Measurements from ENCODE around the gene ATXN7. TPM values are rescaled to one million over a fixed set of nuclear protein-coding genes. Genes with fewer than 3 reads are reported as not detected.

ATXN7 gene
- total and polyA plus RNA-seq, 2 experiments from 2014 or later, result 3.0 to 14.4 TPM

DNA sequence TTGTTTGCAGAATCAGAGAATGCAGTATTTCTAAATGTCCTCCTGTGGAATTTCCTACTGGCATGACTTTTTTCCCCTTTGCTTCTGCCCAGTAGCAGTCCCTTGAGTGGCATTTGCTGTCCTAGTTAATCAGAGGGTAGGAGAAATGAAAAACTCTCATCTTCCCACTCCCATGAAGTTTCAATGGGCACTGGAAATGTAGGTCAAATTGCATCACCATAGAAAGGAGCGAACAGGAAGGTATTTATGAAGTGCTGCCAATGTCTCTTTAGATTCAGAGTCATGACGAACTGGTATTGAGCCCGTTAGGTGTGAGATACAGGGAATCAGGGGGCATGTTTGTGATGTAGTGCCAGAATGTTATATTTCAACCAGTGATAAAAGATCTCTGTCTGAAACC lies 23.2 kb downstream of the ATXN7 start:
- H3K4me3 ChIP-seq, result no peak overlapping the region
- H3K9me3 ChIP-seq (ENCODE audit: low read depth), result no peaks in the 10 kb centered on the region
- no peaks in the 10 kb centered on the region for H3K27me3 ChIP-seq
- no peaks in the 10 kb centered on the region for H3K9me2 ChIP-seq (replicated peaks; ENCODE audit: insufficient read depth)
- DNase-seq (ENCODE audit: low spot score), result no peak
- H3K79me2 ChIP-seq, result peaks cover 55% of the 10 kb centered on the region
- H3K4me1 ChIP-seq (ENCODE audit: insufficient read depth), result no peaks in the 10 kb centered on the region
- H3K4me2 ChIP-seq, result no peak overlapping the region
- H2AFZ ChIP-seq, result no peak overlapping the region
- H4K20me1 ChIP-seq (ENCODE audit: insufficient read depth, poor library complexity, severe bottlenecking), result no peaks in the 10 kb centered on the region
- no peak for TF ChIP-seq EZH2 (IDR thresholded peaks at IDR 0.05; ENCODE audit: borderline replicate concordance)
- no peak for TF ChIP-seq EZH2phosphoT487 (IDR thresholded peaks at IDR 0.05; ENCODE audit: low read depth, severe bottlenecking, unreplicated experiment)
- TF ChIP-seq, protein P1, sequence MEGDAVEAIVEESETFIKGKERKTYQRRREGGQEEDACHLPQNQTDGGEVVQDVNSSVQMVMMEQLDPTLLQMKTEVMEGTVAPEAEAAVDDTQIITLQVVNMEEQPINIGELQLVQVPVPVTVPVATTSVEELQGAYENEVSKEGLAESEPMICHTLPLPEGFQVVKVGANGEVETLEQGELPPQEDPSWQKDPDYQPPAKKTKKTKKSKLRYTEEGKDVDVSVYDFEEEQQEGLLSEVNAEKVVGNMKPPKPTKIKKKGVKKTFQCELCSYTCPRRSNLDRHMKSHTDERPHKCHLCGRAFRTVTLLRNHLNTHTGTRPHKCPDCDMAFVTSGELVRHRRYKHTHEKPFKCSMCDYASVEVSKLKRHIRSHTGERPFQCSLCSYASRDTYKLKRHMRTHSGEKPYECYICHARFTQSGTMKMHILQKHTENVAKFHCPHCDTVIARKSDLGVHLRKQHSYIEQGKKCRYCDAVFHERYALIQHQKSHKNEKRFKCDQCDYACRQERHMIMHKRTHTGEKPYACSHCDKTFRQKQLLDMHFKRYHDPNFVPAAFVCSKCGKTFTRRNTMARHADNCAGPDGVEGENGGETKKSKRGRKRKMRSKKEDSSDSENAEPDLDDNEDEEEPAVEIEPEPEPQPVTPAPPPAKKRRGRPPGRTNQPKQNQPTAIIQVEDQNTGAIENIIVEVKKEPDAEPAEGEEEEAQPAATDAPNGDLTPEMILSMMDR (IDR thresholded peaks at IDR 0.05; ENCODE audit: poor library complexity), result no peak
- no peaks in the 10 kb centered on the region for H3K36me3 ChIP-seq (replicated peaks; ENCODE audit: insufficient read depth, low read depth)
- H3K27ac ChIP-seq, result no peak overlapping the region
- 95% methylated on average over 3 of the region's 3 CpGs for WGBS (ENCODE audit: low lambda C conversion rate, missing lambda C conversion rate)

DNA sequence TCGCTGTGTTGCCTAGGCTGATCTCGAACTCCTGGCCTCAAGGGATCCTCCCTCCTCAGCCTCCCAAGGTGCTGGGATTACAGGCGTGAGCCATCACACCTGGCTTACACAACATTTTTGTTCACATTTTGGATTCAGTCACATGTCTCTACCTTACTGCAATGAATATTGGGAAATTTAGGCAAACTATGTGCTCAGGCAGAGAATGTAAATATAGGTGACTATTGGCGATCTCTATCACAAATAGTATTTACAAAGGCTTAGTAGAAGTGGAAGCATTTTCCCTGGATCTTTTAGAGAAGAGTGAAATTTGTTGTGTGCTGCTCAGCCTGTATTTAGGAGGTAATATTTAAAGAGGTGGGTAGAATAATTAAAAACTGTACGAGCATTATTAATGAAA lies 27.9 kb downstream of the ATXN7 start:
- no peaks in the 10 kb centered on the region for H4K20me1 ChIP-seq (ENCODE audit: insufficient read depth, poor library complexity, severe bottlenecking)
- 89% methylated on average over 5 of the region's 5 CpGs for WGBS (ENCODE audit: low lambda C conversion rate, missing lambda C conversion rate)
- no peak overlapping the region for H3K4me2 ChIP-seq
- H3K4me3 ChIP-seq, result no peak overlapping the region
- H3K9me3 ChIP-seq (ENCODE audit: low read depth), result no peaks in the 10 kb centered on the region
- H3K79me2 ChIP-seq, result peaks cover 32% of the 10 kb centered on the region
- DNase-seq (ENCODE audit: low spot score), result no peak
- H3K4me1 ChIP-seq (ENCODE audit: insufficient read depth), result no peaks in the 10 kb centered on the region
- no peak overlapping the region for H2AFZ ChIP-seq
- H3K27ac ChIP-seq, result no peak overlapping the region
- H3K9me2 ChIP-seq (replicated peaks; ENCODE audit: insufficient read depth), result no peaks in the 10 kb centered on the region
- TF ChIP-seq EZH2 (IDR thresholded peaks at IDR 0.05; ENCODE audit: borderline replicate concordance) (no peak), EZH2phosphoT487 (IDR thresholded peaks at IDR 0.05; ENCODE audit: low read depth, severe bottlenecking, unreplicated experiment) (no peak)
- TF ChIP-seq, protein P1 (IDR thresholded peaks at IDR 0.05; ENCODE audit: poor library complexity), result no peak
- H3K36me3 ChIP-seq (replicated peaks; ENCODE audit: insufficient read depth, low read depth), result no peaks in the 10 kb centered on the region
- H3K27me3 ChIP-seq, result no peaks in the 10 kb centered on the region

DNA sequence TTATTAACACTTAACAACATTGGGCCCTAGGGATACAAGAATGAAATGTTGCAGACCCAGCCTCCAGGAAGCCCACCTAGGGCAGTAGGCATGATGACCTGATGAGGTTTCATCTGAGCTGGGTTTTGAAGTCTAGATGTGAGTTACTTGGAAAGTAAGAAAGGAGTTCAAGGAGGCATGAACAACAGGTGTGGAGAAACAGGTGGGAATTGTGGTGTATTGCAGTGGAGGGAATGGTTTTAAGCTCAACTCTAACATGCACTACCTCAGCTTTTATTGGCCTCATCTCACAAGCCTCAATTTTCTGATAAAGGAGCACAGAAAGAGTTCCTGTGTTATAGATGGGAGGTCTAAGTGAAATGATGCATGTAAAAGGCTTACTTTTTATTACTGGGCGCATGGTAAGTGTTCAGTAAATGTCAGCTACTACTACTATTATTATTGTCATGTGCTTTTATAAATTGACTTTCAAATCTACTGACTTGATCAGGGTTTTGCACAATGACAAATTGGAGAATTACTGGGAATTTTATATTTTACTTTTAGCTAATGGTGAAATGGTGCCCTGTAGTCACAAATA lies 29.2 kb downstream of the ATXN7 start:
- Histone ChIP-seq H3K9me2 (replicated peaks; ENCODE audit: insufficient read depth) (no peaks in the 10 kb centered on the region), H3K79me2 (peaks cover 26% of the 10 kb centered on the region), H3K27ac (no peak overlapping the region), H3K4me2 (no peak overlapping the region), H4K20me1 (ENCODE audit: insufficient read depth, poor library complexity, severe bottlenecking) (peaks cover 5% of the 10 kb centered on the region), H3K27me3 (no peaks in the 10 kb centered on the region), H3K4me1 (ENCODE audit: insufficient read depth) (no peaks in the 10 kb centered on the region), H3K4me3 (no peak overlapping the region), H2AFZ (no peak overlapping the region), H3K9me3 (ENCODE audit: low read depth) (no peaks in the 10 kb centered on the region), H3K36me3 (replicated peaks; ENCODE audit: insufficient read depth, low read depth) (no peaks in the 10 kb centered on the region)
- TF ChIP-seq EZH2 (IDR thresholded peaks at IDR 0.05; ENCODE audit: borderline replicate concordance), result no peak
- TF ChIP-seq, protein P1 (IDR thresholded peaks at IDR 0.05; ENCODE audit: poor library complexity), result no peak
- TF ChIP-seq EZH2phosphoT487 (IDR thresholded peaks at IDR 0.05; ENCODE audit: low read depth, severe bottlenecking, unreplicated experiment), result no peak
- no peak for DNase-seq (ENCODE audit: low spot score)
- WGBS (ENCODE audit: low lambda C conversion rate, missing lambda C conversion rate), result 92% methylated on average over 1 of the region's 1 CpG

Measured in hepatocyte (in vitro differentiated cells).